H9 (cell line): ENCODE data around the gene TRAIP. TPM values are rescaled to one million over a fixed set of nuclear protein-coding genes. Genes with fewer than 3 reads are reported as not detected.

Experiments
- DNase-seq: peaks from one replicate; pipeline ENCODE4 v3.0.0-alpha.2; 2017
- H2AFZ ChIP-seq: one replicate; pipeline ENCODE4 v1.6.1; 2013; ENCODE audit warnings: mild to moderate bottlenecking, low read length, control low read depth, moderate library complexity
- H2AK5ac ChIP-seq: 2 replicates; pipeline ENCODE4 v1.6.1; 2013; ENCODE audit warnings: low read length, control low read depth, mixed read lengths; ENCODE audit not compliant: insufficient read length
- H2BK120ac ChIP-seq: one replicate; pipeline ENCODE4 v1.6.1; 2013; ENCODE audit warnings: low read depth, mild to moderate bottlenecking, low read length, control low read depth, inconsistent platforms; ENCODE audit not compliant: poor library complexity, severe bottlenecking
- H2BK12ac ChIP-seq: 2 replicates; pipeline ENCODE4 v1.6.1; 2013; ENCODE audit warnings: low read length, control low read depth, mixed read lengths, low read depth; ENCODE audit not compliant: insufficient read length
- H2BK15ac ChIP-seq: 2 replicates; pipeline ENCODE4 v1.6.1; 2013; ENCODE audit warnings: low read depth, low read length, control low read depth
- H2BK20ac ChIP-seq: one replicate; pipeline ENCODE4 v1.6.1; 2013; ENCODE audit warnings: low read depth, mild to moderate bottlenecking, low read length, control low read depth, inconsistent platforms; ENCODE audit not compliant: poor library complexity, severe bottlenecking
- H2BK5ac ChIP-seq: 2 replicates; pipeline ENCODE4 v1.6.1; 2013; ENCODE audit warnings: low read length, control low read depth, mixed read lengths; ENCODE audit not compliant: insufficient read length
- H3K14ac ChIP-seq: 2 replicates; pipeline ENCODE4 v1.6.1; 2013; ENCODE audit warnings: low read length, control low read depth; ENCODE audit not compliant: insufficient read depth
- H3K18ac ChIP-seq: 2 replicates; pipeline ENCODE4 v1.6.1; 2013; ENCODE audit warnings: low read depth, mild to moderate bottlenecking, mixed read lengths, low read length, control low read depth; ENCODE audit not compliant: insufficient read length
- H3K23ac ChIP-seq: 2 replicates; pipeline ENCODE4 v1.6.1; 2013; ENCODE audit warnings: low read length, control low read depth, mixed read lengths, low read depth; ENCODE audit not compliant: insufficient read length
- H3K23me2 ChIP-seq: 2 replicates; pipeline ENCODE4 v1.6.1; 2013; ENCODE audit warnings: low read depth, mild to moderate bottlenecking, mixed read lengths, low read length, control low read depth; ENCODE audit not compliant: insufficient read length, poor library complexity, severe bottlenecking
- H3K27ac ChIP-seq: 2 replicates; pipeline ENCODE4 v1.5.1; 2013; ENCODE audit warnings: low read length, control low read depth, mixed read lengths, low read depth; ENCODE audit not compliant: insufficient read length
- H3K27me3 ChIP-seq: 2 replicates; pipeline ENCODE4 v1.6.1; 2013; ENCODE audit warnings: low read length, control low read depth, inconsistent platforms; ENCODE audit not compliant: insufficient read depth
- H3K4ac ChIP-seq: 2 replicates; pipeline ENCODE4 v1.6.1; 2013; ENCODE audit warnings: low read depth, mild to moderate bottlenecking, control low read depth, inconsistent platforms, low read length, moderate library complexity
- H3K4me1 ChIP-seq: 2 replicates; pipeline ENCODE4 v1.6.1; 2013; ENCODE audit warnings: low read length, control low read depth, inconsistent platforms; ENCODE audit not compliant: insufficient read depth
- H3K4me2 ChIP-seq: 2 replicates; pipeline ENCODE4 v1.6.1; 2013; ENCODE audit warnings: low read length, control low read depth, mixed read lengths; ENCODE audit not compliant: insufficient read length, insufficient read depth
- H3K56ac ChIP-seq: 2 replicates; pipeline ENCODE4 v1.6.1; 2013; ENCODE audit warnings: low read depth, mild to moderate bottlenecking, mixed read lengths, low read length, control low read depth; ENCODE audit not compliant: insufficient read length
- H3K79me1 ChIP-seq: 2 replicates; pipeline ENCODE4 v1.6.1; 2013; ENCODE audit warnings: low read depth, mild to moderate bottlenecking, moderate library complexity, low read length, control low read depth, inconsistent platforms; ENCODE audit not compliant: insufficient read depth, poor library complexity, severe bottlenecking
- H3K79me2 ChIP-seq: 2 replicates; pipeline ENCODE4 v1.6.1; 2013; ENCODE audit warnings: low read length, control low read depth, inconsistent platforms; ENCODE audit not compliant: insufficient read depth
- H3K9ac ChIP-seq: 2 replicates; pipeline ENCODE4 v1.6.1; 2013; ENCODE audit warnings: low read length, control low read depth, mixed read lengths; ENCODE audit not compliant: insufficient read length; ENCODE audit errors: extremely low read depth
- H3K9me3 ChIP-seq: one replicate; pipeline ENCODE4 v1.6.1; 2013; ENCODE audit warnings: low read depth, low read length, inconsistent platforms; ENCODE audit not compliant: control insufficient read depth
- H3T11ph ChIP-seq: one replicate; pipeline ENCODE4 v1.6.1; 2013; ENCODE audit warnings: mild to moderate bottlenecking, low read length, control low read depth, inconsistent platforms
- H4K20me1 ChIP-seq: one replicate; pipeline ENCODE4 v1.6.1; 2013; ENCODE audit not compliant: control insufficient read depth, insufficient read length, insufficient read depth
- H4K5ac ChIP-seq: 2 replicates; pipeline ENCODE4 v1.6.1; 2013; ENCODE audit warnings: low read depth, mild to moderate bottlenecking, mixed read lengths, low read length, control low read depth; ENCODE audit not compliant: insufficient read length
- H4K8ac ChIP-seq: replicated peaks from 2 replicates; pipeline ENCODE4 v1.6.1; 2013; ENCODE audit warnings: low read length, control low read depth, mixed read lengths, low read depth; ENCODE audit not compliant: insufficient read length
- H4K91ac ChIP-seq: 2 replicates; pipeline ENCODE4 v1.6.1; 2013; ENCODE audit warnings: low read depth, mild to moderate bottlenecking, moderate library complexity, mixed read lengths, low read length, control low read depth; ENCODE audit not compliant: insufficient read length
- H3K27ac Mint-ChIP-seq, 3 experiments: 2 replicates in 2 of 3; 3 replicates in 1 of 3; pipeline ENCODE4 v1.8.0; 2020 to 2021; ENCODE audit warnings: mixed read lengths in 3 of 3, mild to moderate bottlenecking in 1 of 3, moderate library complexity in 1 of 3
- H3K27me3 Mint-ChIP-seq: 2 replicates; pipeline ENCODE4 v1.8.0; 2021; ENCODE audit warnings: low read depth, mild to moderate bottlenecking, moderate library complexity, mixed read lengths
- H3K36me3 Mint-ChIP-seq, 3 experiments: 2 replicates in 2 of 3; 3 replicates in 1 of 3; pipeline ENCODE4 v1.8.0; 2020 to 2021; ENCODE audit warnings: low read depth in 3 of 3, mixed read lengths in 3 of 3; ENCODE audit not compliant: insufficient read depth in 1 of 3
- H3K4me1 Mint-ChIP-seq, 2 experiments: 2 replicates each; pipeline ENCODE4 v1.8.0; 2020; ENCODE audit warnings: mixed read lengths in 2 of 2
- H3K4me3 Mint-ChIP-seq, 2 experiments: 2 replicates in 1 of 2; 3 replicates in 1 of 2; pipeline ENCODE4 v1.8.0; 2020 to 2021; ENCODE audit warnings: mild to moderate bottlenecking in 2 of 2, mixed read lengths in 2 of 2, moderate library complexity in 1 of 2
- H3K9me3 Mint-ChIP-seq, 2 experiments: 2 replicates in 1 of 2; 3 replicates in 1 of 2; pipeline ENCODE4 v1.8.0; 2020; ENCODE audit warnings: mild to moderate bottlenecking in 2 of 2, mixed read lengths in 2 of 2, moderate library complexity in 1 of 2
- WGBS: extraction: QIAGEN DNeasy Blood & Tissue Kit; methylation state at CpG from one replicate; pipeline ENCODE4 v1.1.7; 2013; ENCODE audit warnings: missing lambda C conversion rate, low lambda C conversion rate, mixed read lengths; ENCODE audit not compliant: insufficient read length; ENCODE audit errors: extremely low coverage; 5-methylcytosine and 5-hydroxymethylcytosine counted together
- microRNA-seq: library from miRNA; unstranded; fragments of <30 nt; microRNA quantifications from one replicate; pipeline ENCODE4, GENCODE V29; 2020; ENCODE audit warnings: borderline microRNAs expressed
- total RNA-seq: library from RNA; stranded (reverse); gene quantifications from 2 replicates; pipeline ENCODE4 v1.2.1, GENCODE V29; 2021
- TF ChIP-seq, protein P1 (sequence below): fragments of 200-600 bp; sonication (generic); conservative IDR thresholded peaks from 3 replicates; pipeline ENCODE4 v1.8.0; 2021; ENCODE audit warnings: antibody characterized with exemption, mild to moderate bottlenecking

Gene TRAIP
- total RNA-seq, 1 experiment from 2014 or later = 36.7 TPM

DNA sequence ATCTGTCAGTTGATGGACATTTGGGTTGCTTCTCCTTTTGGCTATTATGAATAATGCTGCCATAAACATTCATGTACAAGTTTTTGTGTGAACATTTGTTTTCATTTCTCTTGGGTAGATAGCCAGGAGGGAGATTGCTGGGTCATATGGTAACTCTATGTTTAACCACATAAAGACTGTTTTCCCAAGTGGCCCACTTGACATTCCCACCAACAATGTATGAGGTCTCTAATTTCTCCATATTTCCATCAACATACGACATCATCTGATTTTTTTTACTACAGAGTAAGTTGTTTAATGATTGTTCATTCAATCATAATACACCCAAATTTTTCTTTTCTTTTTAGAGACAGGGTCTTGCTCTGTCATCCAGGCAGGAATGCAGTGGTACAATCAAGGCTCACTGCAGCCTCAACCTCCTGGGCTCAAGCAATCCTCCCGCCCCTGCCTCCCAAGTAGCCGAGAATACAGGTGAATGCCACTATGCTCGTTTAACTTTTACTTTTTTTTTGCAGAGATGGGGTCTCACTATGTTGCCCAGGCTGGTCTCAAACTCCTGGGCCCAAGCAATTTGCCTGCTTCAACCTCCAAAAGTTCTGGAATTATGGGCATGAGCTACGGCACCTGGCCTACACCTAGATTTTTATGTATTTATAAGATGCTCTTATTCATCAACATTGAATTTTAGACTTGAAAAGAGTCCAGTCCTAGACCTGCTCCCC, 76.8 kb downstream of the TRAIP start:
- Histone ChIP-seq H3K27me3 (no peaks in the 10 kb centered on the region), H2AK5ac (no peak overlapping the region), H3K23ac (no peak overlapping the region), H4K20me1 (no peaks in the 10 kb centered on the region), H3K4me1 (no peaks in the 10 kb centered on the region), H3K14ac (no peak overlapping the region), H3T11ph (no peak overlapping the region), H4K8ac (no peak overlapping the region), H2AFZ (no peak overlapping the region), H3K4ac (no peak overlapping the region), H3K79me1 (peaks cover 17% of the 10 kb centered on the region), H3K27ac (no peak overlapping the region), H2BK5ac (no peak overlapping the region), H2BK120ac (no peak overlapping the region), H3K23me2 (no peaks in the 10 kb centered on the region), H3K56ac (no peak overlapping the region), H3K4me2 (no peak overlapping the region), H2BK20ac (no peak overlapping the region), H3K18ac (no peak overlapping the region), H3K79me2 (peaks cover 5% of the 10 kb centered on the region; the same call in 1 of the 2 replicates), H4K5ac (no peak overlapping the region), H2BK12ac (no peak overlapping the region), H3K9me3 (no peaks in the 10 kb centered on the region), H4K91ac (no peak overlapping the region), H3K9ac (no peak overlapping the region), H2BK15ac (no peak overlapping the region)
- Mint-ChIP-seq H3K27ac (no peak overlapping the region), H3K36me3 (peaks cover 15 to 41% (median 34%) of the 10 kb centered on the region in 3 experiments; a peak in 6 of 7 replicates), H3K4me1 (peaks cover 0 to 2% of the 10 kb centered on the region in 2 experiments; a peak in 1 of 4 replicates), H3K4me3 (no peak overlapping the region), H3K9me3 (no peaks in the 10 kb centered on the region), H3K27me3 (no peaks in the 10 kb centered on the region)
- TF ChIP-seq, protein P1, sequence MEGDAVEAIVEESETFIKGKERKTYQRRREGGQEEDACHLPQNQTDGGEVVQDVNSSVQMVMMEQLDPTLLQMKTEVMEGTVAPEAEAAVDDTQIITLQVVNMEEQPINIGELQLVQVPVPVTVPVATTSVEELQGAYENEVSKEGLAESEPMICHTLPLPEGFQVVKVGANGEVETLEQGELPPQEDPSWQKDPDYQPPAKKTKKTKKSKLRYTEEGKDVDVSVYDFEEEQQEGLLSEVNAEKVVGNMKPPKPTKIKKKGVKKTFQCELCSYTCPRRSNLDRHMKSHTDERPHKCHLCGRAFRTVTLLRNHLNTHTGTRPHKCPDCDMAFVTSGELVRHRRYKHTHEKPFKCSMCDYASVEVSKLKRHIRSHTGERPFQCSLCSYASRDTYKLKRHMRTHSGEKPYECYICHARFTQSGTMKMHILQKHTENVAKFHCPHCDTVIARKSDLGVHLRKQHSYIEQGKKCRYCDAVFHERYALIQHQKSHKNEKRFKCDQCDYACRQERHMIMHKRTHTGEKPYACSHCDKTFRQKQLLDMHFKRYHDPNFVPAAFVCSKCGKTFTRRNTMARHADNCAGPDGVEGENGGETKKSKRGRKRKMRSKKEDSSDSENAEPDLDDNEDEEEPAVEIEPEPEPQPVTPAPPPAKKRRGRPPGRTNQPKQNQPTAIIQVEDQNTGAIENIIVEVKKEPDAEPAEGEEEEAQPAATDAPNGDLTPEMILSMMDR = no peak
- no peak for DNase-seq
- no CpG with 5 or more reads among the region's 5 CpGs for WGBS

Small RNA genes within 50 kb of the gene (microRNA-seq; reads per million reads assigned to microRNA genes)
- gene MIR5193 = not detected

Other genes with a start within 250 kb of the TRAIP start
- 215 and 220 TPM in 2 replicates for gene APEH, start 182.2 kb downstream of the TRAIP start, total RNA-seq
- 8.9 and 9.3 TPM in 2 replicates for gene MST1, start 167.1 kb downstream of the TRAIP start, total RNA-seq
- 39.9 and 40.6 TPM in 2 replicates for gene RNF123, start 167.0 kb downstream of the TRAIP start, total RNA-seq
- gene AMIGO3, start 136.9 kb downstream of the TRAIP start, total RNA-seq = 3.0 and 3.8 TPM in 2 replicates
- gene GMPPB, start 132.6 kb downstream of the TRAIP start, total RNA-seq = 29.1 and 31.1 TPM in 2 replicates
- 42.0 and 42.2 TPM in 2 replicates for gene IP6K1, start 70.0 kb downstream of the TRAIP start, total RNA-seq
- gene CDHR4, start 56.7 kb downstream of the TRAIP start, total RNA-seq = not detected in 2 replicates
- gene INKA1, start 53.3 kb downstream of the TRAIP start, total RNA-seq = 1.2 and 1.4 TPM in 2 replicates
- gene UBA7, start 42.6 kb downstream of the TRAIP start, total RNA-seq = 0.85 and 1.0 TPM in 2 replicates
- 50.4 and 54.2 TPM in 2 replicates for gene CAMKV, start 13.3 kb upstream of the TRAIP start, total RNA-seq
- 4.9 and 5.3 TPM in 2 replicates for gene MST1R, start 47.3 kb upstream of the TRAIP start, total RNA-seq
- gene MON1A, start 73.2 kb upstream of the TRAIP start, total RNA-seq = 10.0 and 10.9 TPM in 2 replicates
- 81.4 and 90.7 TPM in 2 replicates for gene RBM6, start 83.6 kb upstream of the TRAIP start, total RNA-seq
- 110 and 123 TPM in 2 replicates for gene RBM5, start 232.4 kb upstream of the TRAIP start, total RNA-seq